K562 (cell line): ENCODE results near the gene IMP4. TPM values are rescaled to one million over a fixed set of nuclear protein-coding genes. Genes with fewer than 3 reads are reported as not detected.
A peak's percentile ranks its signal among the peaks of the same experiment; 100 is the strongest.

Experiments
- CHD4 ChIP-seq: fragments of 200-600 bp; sonication (generic); IDR thresholded peaks from 3 replicates; pipeline ENCODE4 v1.6.1; 2012; ENCODE audit warnings: low read depth, mild to moderate bottlenecking, mixed read lengths, low read length, inconsistent platforms; ENCODE audit not compliant: insufficient read depth, insufficient replicate concordance, poor library complexity, severe bottlenecking
- FOXA3 ChIP-seq, 2 experiments: fragments of 450-650 bp in 1 of 2; sonication (generic) in 1 of 2; formaldehyde crosslinking; IDR thresholded peaks in 1 of 2; conservative IDR thresholded peaks in 1 of 2; 2 replicates each; pipeline versions ENCODE4 v1.4.0 to v1.8.0; 2020 to 2022; ENCODE audit warnings: mild to moderate bottlenecking in 2 of 2, missing genetic modification reagents in 1 of 2
- FOXP1 ChIP-seq: sonication (generic); formaldehyde crosslinking; IDR thresholded peaks from 2 replicates; pipeline ENCODE4 v1.8.0; 2022; ENCODE audit warnings: mild to moderate bottlenecking, missing genetic modification reagents
- GATAD2A ChIP-seq: fragments of 450-650 bp; IDR thresholded peaks from 2 replicates; pipeline ENCODE4 v1.6.1; 2017
- L3MBTL2 ChIP-seq: fragments of 450-650 bp; IDR thresholded peaks from 2 replicates; pipeline ENCODE4 v1.6.1; 2016; ENCODE audit warnings: mild to moderate bottlenecking, moderate library complexity
- MNT ChIP-seq, 2 experiments: fragments of 450-650 bp; conservative IDR thresholded peaks; 2 replicates each; pipeline ENCODE4 v1.6.1; 2017; ENCODE audit warnings: mild to moderate bottlenecking in 2 of 2, moderate library complexity in 2 of 2
- MYBL2 ChIP-seq, 2 experiments: fragments of 450-650 bp in 1 of 2; sonication (generic) in 1 of 2; formaldehyde crosslinking in 1 of 2; IDR thresholded peaks; 2 replicates each; pipeline versions ENCODE4 v1.6.1 to v1.8.1; 2017 to 2022; ENCODE audit warnings: borderline replicate concordance in 1 of 2, inconsistent platforms in 1 of 2, low read depth in 1 of 2, mild to moderate bottlenecking in 1 of 2, missing genetic modification reagents in 1 of 2, moderate library complexity in 1 of 2
- NR4A1 ChIP-seq, 2 experiments: fragments of 250-450 bp in 1 of 2; fragments of 450-650 bp in 1 of 2; sonication (Bioruptor Pico) in 1 of 2; IDR thresholded peaks; 2 replicates each; pipeline versions ENCODE4 v1.4.0 to v1.6.1; 2016 to 2020; ENCODE audit warnings: mild to moderate bottlenecking in 2 of 2, missing compliant biosample characterization in 1 of 2, missing genetic modification characterization in 1 of 2, moderate library complexity in 1 of 2
- PHTF2 ChIP-seq: fragments of 250-450 bp; sonication (Bioruptor Pico); IDR thresholded peaks from 2 replicates; pipeline ENCODE4 v1.5.0; 2021; ENCODE audit warnings: mild to moderate bottlenecking
- TCF7 ChIP-seq: sonication (generic); IDR thresholded peaks from 2 replicates; pipeline ENCODE4 v1.6.1; 2016; ENCODE audit warnings: antibody characterized with exemption, borderline replicate concordance
- THRB ChIP-seq: fragments of 450-650 bp; formaldehyde crosslinking; conservative IDR thresholded peaks from 2 replicates; pipeline ENCODE4 v1.4.0; 2022; ENCODE audit warnings: mild to moderate bottlenecking, missing genetic modification characterization
- ZBTB5 ChIP-seq: fragments of 450-650 bp; IDR thresholded peaks from 2 replicates; pipeline ENCODE4 v1.6.1; 2017; ENCODE audit warnings: antibody characterized with exemption
- ZC3H4 ChIP-seq: sonication (generic); formaldehyde crosslinking; IDR thresholded peaks from 2 replicates; pipeline ENCODE4 v1.9.0; 2021; ENCODE audit warnings: missing genetic modification reagents, borderline replicate concordance
- ZFP30 ChIP-seq: fragments of 250-450 bp; sonication (Bioruptor Pico); IDR thresholded peaks from 2 replicates; pipeline ENCODE4 v1.8.0; 2022; ENCODE audit warnings: moderate library complexity, mild to moderate bottlenecking, inconsistent platforms, borderline replicate concordance
- ZFP36 ChIP-seq: fragments of 150-350 bp; IDR thresholded peaks from 2 replicates; pipeline ENCODE4 v1.6.1; 2018; ENCODE audit warnings: low read length, low read depth; ENCODE audit not compliant: partially characterized antibody
- ZKSCAN8 ChIP-seq: fragments of 200-800 bp; sonication (Bioruptor generic); IDR thresholded peaks from 2 replicates; pipeline ENCODE4 v1.6.1; 2016; ENCODE audit warnings: missing genetic modification characterization, missing compliant biosample characterization
- ZNF232 ChIP-seq: sonication (generic); formaldehyde crosslinking; IDR thresholded peaks from 2 replicates; pipeline ENCODE4 v1.8.0; 2022; ENCODE audit warnings: mild to moderate bottlenecking, missing genetic modification reagents
- ZNF512 ChIP-seq: IDR thresholded peaks from 2 replicates; pipeline ENCODE4 v1.6.1; 2016; ENCODE audit warnings: missing genetic modification characterization, missing compliant biosample characterization
- ZNF75A ChIP-seq: fragments of 450-650 bp; formaldehyde crosslinking; IDR thresholded peaks from 2 replicates; pipeline ENCODE4 v1.4.0; 2020; ENCODE audit warnings: mild to moderate bottlenecking
- polyA plus RNA-seq, 8 experiments: library from polyadenylated mRNA; depleted of rRNA in 4 of 8; stranded (reverse) in 5 of 8; unstranded in 3 of 8; fragments of >200 nt; fragmentation: Nextera tagmentation in 2 of 8; fragmentation: Illumina TruSeq in 1 of 8; extraction: Ambion mirVana in 2 of 8; extraction: Trizol in 1 of 8; gene quantifications; 2 replicates each; pipeline versions ENCODE4 v1.2.1 to v1.2.3, GENCODE V29; 2011 to 2014; ENCODE audit warnings: inconsistent platforms in 1 of 8, missing spikeins in 1 of 8
- total RNA-seq, 7 experiments: library from RNA; depleted of rRNA in 6 of 7; stranded (reverse); fragments of >200 nt in 6 of 7; fragmentation: Illumina TruSeq in 2 of 7; extraction: Trizol in 2 of 7; gene quantifications; 2 replicates each; pipeline versions ENCODE4 v1.2.1 to v1.2.3, GENCODE V29; 2011 to 2021; ENCODE audit warnings: low replicate concordance in 1 of 7

Gene IMP4
- total and polyA plus RNA-seq, 9 of the 15 experiments (the other 6 are each of a cell fraction or from before 2014, with no cell fraction given), result 35.4 to 209 (median 100.0) TPM

- TF ChIP-seq ZFP30 (CRISPR knock-in tag), result no peak
- no peak for TF ChIP-seq ZFP36
- TF ChIP-seq NR4A1 (CRISPR knock-in tag; IDR thresholded peaks at IDR 0.05), result 0 out of 2 replicates have a peak, but pooled peaks have one; percentile 13
- TF ChIP-seq NR4A1 (tag; IDR thresholded peaks at IDR 0.05), result 0 out of 2 replicates have a peak, but pooled peaks have one; percentile 26
- TF ChIP-seq ZKSCAN8, result peak; percentile 49; the same call in 1 of the 2 replicates
- TF ChIP-seq PHTF2 (CRISPR knock-in tag), result no peak
- no peak for TF ChIP-seq ZNF512
- no peak for TF ChIP-seq FOXP1 (CRISPR knock-in tag)
- no peak for TF ChIP-seq ZC3H4
- TF ChIP-seq CHD4, result no peak
- TF ChIP-seq FOXA3 (CRISPR knock-in tag; conservative IDR thresholded peaks at IDR 0.05 in 1 of 2, IDR thresholded peaks at IDR 0.05 in 1 of 2), result no peak
- 0 out of 2 replicates have a peak, but pooled peaks have one; percentile 42 for TF ChIP-seq THRB (CRISPR knock-in tag)
- 0 out of 4 replicates have a peak, but pooled peaks of 1 of the 2 experiments have one; percentile 22 for TF ChIP-seq MNT (conservative IDR thresholded peaks at IDR 0.05)
- no peak for TF ChIP-seq ZBTB5
- 0 out of 2 replicates have a peak, but pooled peaks have one; percentile 49 for TF ChIP-seq GATAD2A
- peak; percentile 82 for TF ChIP-seq L3MBTL2
- TF ChIP-seq TCF7, result peak; percentile 92
- no peak for TF ChIP-seq MYBL2 (IDR thresholded peaks at IDR 0.05; ENCODE audit: low read depth)
- no peak for TF ChIP-seq MYBL2 (CRISPR knock-in tag; IDR thresholded peaks at IDR 0.05; ENCODE audit: borderline replicate concordance)
- no peak for TF ChIP-seq ZNF75A
- no peak for TF ChIP-seq ZNF232
Observed at GRCh38 chr2:130380096-130380934, 37.6 kb downstream of the IMP4 start (continued).
